Tibial nerve (tissue), 3 donors: ENCODE measurements around the gene NSUN6.

Source experiments
- CTCF ChIP-seq, 5 experiments: fragments of 200-600 bp in 3 of 5; fragments of 450-650 bp in 2 of 5; sonication (generic) in 3 of 5; IDR thresholded peaks; one replicate each; pipeline ENCODE4 v1.5.1; 2016 to 2019; ENCODE audit warnings: antibody characterized with exemption in 5 of 5, mild to moderate bottlenecking in 3 of 5, moderate library complexity in 2 of 5
- POLR2A ChIP-seq, 2 donors: fragments of 450-650 bp; IDR thresholded peaks; one replicate each; pipeline ENCODE4 v1.6.1; 2017; ENCODE audit warnings: antibody characterized with exemption in 2 of 2, mild to moderate bottlenecking in 2 of 2, moderate library complexity in 2 of 2

GRCh38 chr10:18508587-18508986 lies 142.8 kb downstream of the NSUN6 start:
- TF ChIP-seq CTCF (IDR thresholded peaks at IDR 0.05) (no peak), POLR2A (IDR thresholded peaks at IDR 0.05) (no peak)
